ENCODE results near the gene SLC6A17.

SLC6A17 gene

GRCh38 chr1:110135666-110136065 lies 14.6 kb upstream of the SLC6A17 start:
- DNase-seq (ENCODE audit: low read depth, low spot score), result no peak

GRCh38 chr1:110136911-110137310 lies 13.4 kb upstream of the SLC6A17 start:
- DNase-seq (ENCODE audit: low read depth, low spot score), result no peak

DNA sequence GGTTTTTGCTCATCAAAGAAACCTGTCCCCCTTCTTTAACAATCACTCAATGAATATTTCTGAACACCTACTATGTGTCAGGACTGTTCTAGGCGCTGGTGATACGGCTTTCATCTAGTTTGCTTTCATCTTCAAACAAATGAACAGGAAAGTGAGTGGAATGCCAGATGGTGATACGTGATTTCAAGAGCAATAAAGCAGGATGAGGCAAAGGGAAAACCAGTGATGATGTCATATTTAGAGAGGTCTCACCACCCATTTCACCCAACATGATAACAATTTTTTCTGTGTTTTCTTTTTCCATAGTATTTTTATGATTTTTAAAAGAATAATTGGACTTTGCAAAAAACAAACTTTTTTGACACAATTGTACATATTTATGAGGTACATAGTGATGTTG lies 11.3 kb upstream of the SLC6A17 start:
- no peak for DNase-seq (ENCODE audit: low read depth, low spot score)

GRCh38 chr1:110144366-110144765 lies 5.9 kb upstream of the SLC6A17 start:
- DNase-seq (ENCODE audit: low read depth, low spot score), result no peak

GRCh38 chr1:110148961-110149360 lies 1.3 kb upstream of the SLC6A17 start:
- DNase-seq (ENCODE audit: low read depth, low spot score), result no peak

- DNase-seq (ENCODE audit: low read depth, low spot score), result no peak
Measured at GRCh38 chr1:110151175-110151669, 928 bp downstream of the SLC6A17 start.

DNA sequence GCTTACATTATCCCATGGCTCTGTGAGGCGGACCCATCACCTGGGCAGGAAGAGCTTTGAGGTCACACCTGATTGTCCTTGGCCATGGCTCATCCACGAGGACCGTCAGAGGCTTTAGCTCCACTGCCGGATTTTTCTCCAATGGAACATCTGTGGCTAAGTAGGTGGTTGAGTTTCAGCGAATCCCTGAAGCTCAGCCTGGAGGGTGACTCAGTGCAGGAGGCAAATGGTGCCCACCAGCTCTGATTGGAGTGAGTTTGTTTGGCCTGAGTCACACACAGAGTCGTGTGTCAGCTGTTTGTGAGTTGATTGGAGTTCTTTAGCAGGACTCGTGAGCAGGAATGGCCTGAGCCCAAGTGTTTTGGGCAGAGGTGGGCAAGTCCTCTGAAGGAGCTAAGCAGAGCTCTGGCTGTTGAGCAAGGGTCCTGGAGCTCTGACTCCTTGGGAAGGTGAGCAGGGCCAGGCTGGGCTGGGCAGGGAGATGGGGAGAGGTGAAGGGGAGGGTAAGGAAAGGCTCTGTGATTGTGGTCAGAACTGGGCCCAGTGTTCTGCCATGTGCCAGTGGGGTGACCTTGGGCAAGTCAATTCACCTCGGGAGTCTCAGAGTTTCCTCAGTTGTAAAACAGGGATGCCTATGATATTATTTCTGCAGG lies 2.0 kb downstream of the SLC6A17 start:
- no peak for DNase-seq (ENCODE audit: low read depth, low spot score)

- DNase-seq (ENCODE audit: low read depth, low spot score), result no peak
Measured at GRCh38 chr1:110153407-110153950, 3.2 kb downstream of the SLC6A17 start.

GRCh38 chr1:110155878-110156522 lies 5.7 kb downstream of the SLC6A17 start:
- DNase-seq (ENCODE audit: low read depth, low spot score), result no peak

- no peak for DNase-seq (ENCODE audit: low read depth, low spot score)
Measured at GRCh38 chr1:110158261-110158660, 8.0 kb downstream of the SLC6A17 start.

DNA sequence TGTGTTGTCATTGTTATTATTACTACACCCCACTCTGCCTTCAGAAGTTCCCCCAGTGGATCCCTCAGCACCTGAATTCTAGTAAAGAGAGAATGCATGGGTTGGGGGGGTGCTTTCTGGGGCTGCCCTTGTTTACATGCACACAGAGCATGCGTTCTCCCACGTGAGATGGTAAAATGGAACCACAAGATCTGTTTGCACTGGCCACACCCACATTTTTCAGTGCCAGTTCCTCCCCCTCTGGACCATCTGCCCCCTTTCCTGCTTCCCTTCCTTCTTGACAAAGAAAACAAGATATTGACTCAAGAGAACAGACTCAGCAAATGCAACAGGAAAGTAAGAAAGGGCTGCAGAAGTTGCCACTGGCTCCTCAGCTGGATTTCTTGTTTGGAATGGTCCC lies 8.9 kb downstream of the SLC6A17 start:
- no peak for DNase-seq (ENCODE audit: low read depth, low spot score)

GRCh38 chr1:110160538-110161100 lies 10.3 kb downstream of the SLC6A17 start:
- no peak for DNase-seq (ENCODE audit: low read depth, low spot score)

DNA sequence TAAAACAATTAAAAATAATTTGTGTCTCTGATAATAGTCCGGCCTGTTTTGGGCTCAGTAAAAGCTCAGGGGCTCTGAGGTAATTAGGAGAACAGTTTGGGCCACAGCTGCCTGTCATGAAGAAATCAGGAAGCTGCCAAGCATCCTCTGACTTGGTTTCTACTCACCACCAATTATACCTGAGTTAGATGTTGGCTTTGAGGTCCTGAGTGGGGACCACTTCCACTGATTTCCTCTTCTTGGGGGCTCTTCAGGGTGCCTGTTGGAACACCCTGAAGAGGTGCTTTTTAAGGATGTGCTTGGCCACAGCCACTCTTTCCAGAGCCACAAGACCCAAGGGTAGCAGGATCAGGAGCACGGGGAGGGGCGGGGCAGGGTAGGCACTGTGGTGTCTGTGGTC lies 10.9 kb downstream of the SLC6A17 start:
- DNase-seq (ENCODE audit: low read depth, low spot score), result no peak

DNA sequence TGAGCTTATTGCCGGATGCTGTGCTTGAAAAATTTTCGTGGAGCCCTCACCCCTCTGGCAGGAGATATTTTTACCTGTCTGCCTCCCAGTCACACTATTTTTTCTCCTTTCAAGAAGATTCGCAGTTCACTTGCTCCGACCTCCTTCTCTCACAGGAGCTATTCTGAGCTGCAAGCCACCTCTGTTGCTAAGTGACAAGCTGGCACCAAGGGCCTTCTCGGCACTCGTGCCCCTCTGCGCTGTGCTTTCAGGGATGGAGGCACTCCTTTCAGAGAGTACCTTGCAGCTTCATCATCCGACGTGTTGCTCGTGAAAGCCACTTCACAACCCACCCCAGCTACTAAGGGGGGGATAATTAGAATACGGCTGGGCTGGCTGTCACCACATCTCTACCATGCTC lies 11.6 kb downstream of the SLC6A17 start:
- DNase-seq (ENCODE audit: low read depth, low spot score), result no peak

GRCh38 chr1:110163591-110163990 lies 13.3 kb downstream of the SLC6A17 start:
- no peak for DNase-seq (ENCODE audit: low read depth, low spot score)

- no peak for DNase-seq (ENCODE audit: low read depth, low spot score)
Measured at GRCh38 chr1:110164725-110165350, 14.5 kb downstream of the SLC6A17 start.

DNA sequence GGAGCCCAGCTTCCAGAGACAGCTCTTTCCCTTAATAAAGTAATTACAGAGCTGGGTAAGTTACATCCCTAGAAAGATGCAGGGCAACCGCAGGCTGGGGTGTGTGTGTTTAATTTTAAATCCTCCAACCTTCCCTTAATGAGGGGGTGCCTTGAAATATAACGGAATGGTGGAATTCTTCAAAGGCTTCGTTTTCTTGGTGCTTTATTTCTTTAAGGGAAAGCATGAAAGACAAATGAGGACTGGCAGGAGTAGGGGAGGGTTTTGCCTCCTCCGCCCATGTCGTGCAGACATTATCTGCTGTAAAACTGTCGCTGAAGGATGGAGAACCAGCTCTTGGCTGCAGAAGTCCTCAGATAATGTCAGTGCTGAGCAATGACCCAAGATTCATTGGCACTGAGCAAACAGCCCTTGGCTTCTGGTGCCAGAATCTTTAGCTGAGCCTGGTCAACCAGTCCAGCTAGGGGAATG lies 15.5 kb downstream of the SLC6A17 start:
- DNase-seq (ENCODE audit: low read depth, low spot score), result no peak

GRCh38 chr1:110166861-110167260 lies 16.6 kb downstream of the SLC6A17 start:
- no peak for DNase-seq (ENCODE audit: low read depth, low spot score)

DNA sequence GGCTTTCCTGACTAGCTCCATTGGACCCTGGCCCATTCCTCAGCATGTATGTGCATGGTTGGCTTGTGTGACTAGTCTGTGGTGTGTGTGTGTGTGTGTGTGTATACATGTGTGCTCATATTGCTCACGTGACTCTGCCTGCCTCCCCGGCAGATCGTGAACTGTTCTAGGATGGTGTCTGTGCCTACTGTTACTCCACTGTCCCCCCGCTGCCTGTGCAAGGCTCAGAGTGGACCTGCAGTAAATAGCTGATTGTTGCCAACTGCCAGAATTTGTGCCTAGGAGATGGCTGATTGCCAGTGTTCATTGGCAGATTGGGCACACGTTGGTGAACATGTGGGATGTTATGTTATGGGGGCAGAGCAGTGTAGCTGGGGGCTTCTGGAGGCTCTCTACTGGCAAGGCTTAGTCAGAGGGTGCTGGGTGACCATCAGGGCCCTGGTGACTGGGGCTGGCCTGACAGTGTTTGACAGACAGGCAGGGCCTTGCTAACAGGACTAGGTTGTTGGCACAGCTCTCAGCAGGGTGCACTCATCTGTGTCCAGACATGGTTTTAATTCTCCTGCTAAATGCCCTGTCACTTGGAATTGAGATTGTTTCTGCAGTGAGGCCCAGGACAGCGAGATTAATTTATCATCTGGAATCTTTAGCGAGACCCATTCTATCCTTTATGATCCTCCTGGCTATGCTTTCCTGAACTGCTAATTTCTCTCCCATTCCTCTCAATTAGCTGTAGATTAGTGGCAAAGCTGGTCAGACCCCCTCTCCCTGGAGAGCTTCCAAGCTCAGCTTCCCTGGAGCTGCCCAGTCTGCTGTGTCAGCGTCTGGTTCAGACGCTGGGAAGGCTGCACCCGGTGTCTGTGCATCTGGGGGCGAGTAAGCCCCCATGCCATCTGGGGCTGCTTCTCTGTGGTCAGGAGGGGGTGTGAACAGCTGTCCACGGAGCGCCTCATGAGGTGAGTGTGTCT lies 20.8 kb downstream of the SLC6A17 start:
- no peak for DNase-seq (ENCODE audit: low read depth, low spot score)

GRCh38 chr1:110172001-110172400 lies 21.7 kb downstream of the SLC6A17 start:
- DNase-seq (ENCODE audit: low read depth, low spot score), result no peak

Measured in brain pericyte (primary cell).